Ovary (tissue), 9 donors: ENCODE results near the gene CCDC85B. TPM values are rescaled to one million over a fixed set of nuclear protein-coding genes. Genes with fewer than 3 reads are reported as not detected.
A peak's percentile ranks its signal among the peaks of the same experiment; 100 is the strongest.

Experiments used
- DNase-seq, 5 donors: peaks; one replicate each; pipeline ENCODE4 v3.0.0-alpha.2; 2019 to 2020
- H3K27ac ChIP-seq, 2 donors: fragments of 200-600 bp; one replicate each; pipeline versions ENCODE4 v1.5.1 to v1.8.0; 2019 to 2022
- H3K27me3 ChIP-seq: fragments of 200-600 bp; one replicate; pipeline ENCODE4 v1.8.0; 2022
- H3K36me3 ChIP-seq: fragments of 200-600 bp; sonication (generic); one replicate; pipeline ENCODE4 v1.5.1; 2019
- H3K4me1 ChIP-seq: one replicate; pipeline ENCODE4 v1.8.1; 2013; ENCODE audit warnings: mild to moderate bottlenecking, moderate library complexity; ENCODE audit not compliant: insufficient read depth
- H3K4me3 ChIP-seq: fragments of 200-600 bp; sonication (generic); one replicate; pipeline ENCODE4 v1.5.1; 2017
- H3K9me3 ChIP-seq, 2 donors: fragments of 200-600 bp in 1 of 2; sonication (generic) in 1 of 2; one replicate each; pipeline versions ENCODE4 v1.5.1 to v1.8.1; 2013 to 2019; ENCODE audit warnings: mild to moderate bottlenecking in 1 of 2, moderate library complexity in 1 of 2
- EP300 ChIP-seq: sonication (generic); formaldehyde crosslinking; IDR thresholded peaks from one replicate; pipeline ENCODE4 v1.6.1; 2017; ENCODE audit warnings: antibody characterized with exemption
- POLR2A ChIP-seq: fragments of 450-650 bp; IDR thresholded peaks from one replicate; pipeline ENCODE4 v1.6.1; 2017; ENCODE audit warnings: antibody characterized with exemption, mild to moderate bottlenecking, moderate library complexity
- WGBS, 3 donors: extraction: QIAGEN DNeasy Blood & Tissue Kit in 1 of 3; methylation state at CpG; one replicate each; pipeline versions ENCODE4 v1.1.5 to v1.1.7; 2013 to 2017; 5-methylcytosine and 5-hydroxymethylcytosine counted together
- intact Hi-C, 4 donors: fragments of 100-400 bp; cut with DNase I; formaldehyde crosslinking; loops; one replicate each; pipeline versions ENCODE4 v1.11.0 to v1.15.1; 2022 to 2023
- polyA plus RNA-seq, 2 donors: library from polyadenylated mRNA; stranded (reverse); fragments of 200-250 nt in 1 of 2; fragments of 350-450 nt in 1 of 2; fragmentation: Illumina TruSeq in 1 of 2; extraction: RNeasy Lipid Tissue Mini Kit (QIAGEN cat#74804) in 1 of 2; gene quantifications; one replicate each; pipeline ENCODE4 v1.2.3, GENCODE V29; 2013 to 2014
- total RNA-seq, 7 donors: library from RNA; depleted of rRNA in 2 of 7; stranded (reverse); fragments of >200 nt in 2 of 7; fragmentation: NEBNext Ultra II Directional in 3 of 7; extraction: Animal tissue kit (Norgen Biotek cat#: 25700) in 3 of 7; gene quantifications; one replicate each; pipeline versions ENCODE4 v1.1.0 to v1.2.4, GENCODE V29; 2016 to 2023
- TF ChIP-seq, protein P1 (sequence below), 3 donors: fragments of 450-650 bp in 2 of 3; fragments of 200-600 bp in 1 of 3; IDR thresholded peaks; one replicate each; pipeline versions ENCODE4 v1.5.1 to v1.8.0; 2016 to 2022; ENCODE audit warnings: antibody characterized with exemption in 3 of 3, mild to moderate bottlenecking in 1 of 3
- donor health status: DM: no; HTN: no; CAD: no; lungs with moderate emphysema.
- donor health status: DM: no; HTN: no; CAD: no.
- donor health status: Bipolar disorder and iron deficiency.
- donor health status: DM: yes; HTN: yes; CAD: no.
- donor health status: DM: no; HTN: no; CAD: no.
- donor health status: DM: yes; HTN: yes; CAD: no.

Gene CCDC85B
- total and polyA plus RNA-seq, 9 donors = 31.5 to 85.0 (median 55.6) TPM; not detected in 1

DNA sequence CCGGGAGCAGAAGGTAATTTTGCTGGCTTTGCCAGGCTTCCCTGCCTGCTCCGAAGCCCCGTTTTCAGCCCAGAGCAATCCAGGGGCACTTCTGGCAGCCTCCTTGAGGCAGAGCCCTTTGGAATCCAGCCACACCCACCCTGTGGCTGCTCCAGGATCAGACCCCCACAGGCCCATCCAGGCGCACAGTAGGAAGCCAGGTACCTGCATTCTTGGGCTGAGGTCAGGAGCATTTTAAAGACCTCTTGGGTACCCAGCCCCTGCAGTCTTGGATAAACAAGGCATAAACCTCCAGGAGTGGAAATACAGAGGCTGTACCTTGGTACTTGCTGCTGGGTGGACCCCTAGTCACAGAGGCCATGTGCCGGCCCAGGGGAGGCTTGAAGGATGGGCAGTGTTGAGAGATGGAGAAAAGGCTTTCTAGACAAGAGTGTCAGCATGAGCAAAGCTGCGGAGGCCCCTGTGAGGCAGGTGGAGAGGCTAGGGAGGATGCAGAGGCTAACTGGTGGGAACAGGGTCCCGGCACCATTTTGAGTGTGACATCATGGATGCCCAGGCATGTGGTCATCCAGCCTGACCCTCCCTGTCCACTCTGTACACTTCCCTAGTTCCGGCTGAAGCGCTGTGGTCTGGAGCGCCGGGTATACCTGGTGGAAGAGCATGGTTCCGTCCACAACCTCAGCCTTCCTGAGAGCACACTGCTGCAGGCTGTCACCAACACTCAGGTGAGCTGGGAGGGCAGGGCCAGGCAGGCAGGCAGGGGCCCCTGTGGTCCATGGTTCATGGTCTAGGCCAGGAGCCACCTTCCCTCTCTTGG is 26.4 kb upstream of the CCDC85B start:
- intact Hi-C loops = no loop called here

DNA sequence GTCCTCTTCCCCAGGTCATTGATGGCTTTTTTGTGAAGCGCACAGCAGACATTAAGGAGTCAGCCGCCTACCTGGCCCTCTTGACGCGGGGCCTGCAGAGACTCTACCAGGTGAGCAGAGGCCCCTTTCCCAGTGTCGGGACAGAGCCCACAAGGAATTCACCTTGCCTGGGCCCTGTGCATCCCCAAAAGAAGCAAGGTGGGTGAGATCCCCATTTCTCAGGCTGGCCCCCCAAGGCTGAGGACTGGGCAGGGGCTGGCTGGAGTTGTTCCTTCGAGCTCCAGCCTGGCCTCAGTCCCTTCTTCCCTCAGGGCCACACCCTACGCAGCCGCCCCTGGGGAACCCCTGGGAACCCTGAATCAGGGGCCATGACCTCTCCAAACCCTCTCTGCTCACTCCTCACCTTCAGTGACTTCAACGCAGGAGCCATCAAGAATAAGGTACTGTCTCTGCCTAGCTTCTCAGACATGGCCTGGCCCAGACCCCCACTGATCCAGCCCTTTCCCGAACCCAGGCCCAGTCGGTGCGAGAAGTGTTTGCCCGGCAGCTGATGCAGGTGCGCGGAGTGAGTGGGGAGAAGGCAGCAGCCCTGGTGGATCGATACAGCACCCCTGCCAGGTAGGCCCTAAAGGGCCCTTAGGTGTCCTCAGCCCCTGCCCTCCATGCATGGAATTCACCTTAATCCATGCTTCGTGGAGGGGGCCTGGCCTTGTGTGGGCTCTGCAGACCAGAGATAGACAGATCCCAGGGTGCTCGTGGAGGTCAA is 25.6 kb upstream of the CCDC85B start:
- DNase-seq = peak in 4 of 5 donors; percentile 11 to 26 (median 24)
- 69 to 80% (median 77%) methylated on average over 18 of the region's 18 CpGs for WGBS, 3 donors
- no peak overlapping the region for H3K4me3 ChIP-seq
- H3K9me3 ChIP-seq = no peaks in the 10 kb centered on the region
- no peaks in the 10 kb centered on the region for H3K4me1 ChIP-seq
- intact Hi-C loops = no loop called here
- no peak overlapping the region for H3K27ac ChIP-seq
- TF ChIP-seq EP300 (no peak), POLR2A (no peak)
- TF ChIP-seq, protein P1, sequence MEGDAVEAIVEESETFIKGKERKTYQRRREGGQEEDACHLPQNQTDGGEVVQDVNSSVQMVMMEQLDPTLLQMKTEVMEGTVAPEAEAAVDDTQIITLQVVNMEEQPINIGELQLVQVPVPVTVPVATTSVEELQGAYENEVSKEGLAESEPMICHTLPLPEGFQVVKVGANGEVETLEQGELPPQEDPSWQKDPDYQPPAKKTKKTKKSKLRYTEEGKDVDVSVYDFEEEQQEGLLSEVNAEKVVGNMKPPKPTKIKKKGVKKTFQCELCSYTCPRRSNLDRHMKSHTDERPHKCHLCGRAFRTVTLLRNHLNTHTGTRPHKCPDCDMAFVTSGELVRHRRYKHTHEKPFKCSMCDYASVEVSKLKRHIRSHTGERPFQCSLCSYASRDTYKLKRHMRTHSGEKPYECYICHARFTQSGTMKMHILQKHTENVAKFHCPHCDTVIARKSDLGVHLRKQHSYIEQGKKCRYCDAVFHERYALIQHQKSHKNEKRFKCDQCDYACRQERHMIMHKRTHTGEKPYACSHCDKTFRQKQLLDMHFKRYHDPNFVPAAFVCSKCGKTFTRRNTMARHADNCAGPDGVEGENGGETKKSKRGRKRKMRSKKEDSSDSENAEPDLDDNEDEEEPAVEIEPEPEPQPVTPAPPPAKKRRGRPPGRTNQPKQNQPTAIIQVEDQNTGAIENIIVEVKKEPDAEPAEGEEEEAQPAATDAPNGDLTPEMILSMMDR (IDR thresholded peaks at IDR 0.05) = no peak
- H3K27me3 ChIP-seq = no peaks in the 10 kb centered on the region
- no peaks in the 10 kb centered on the region for H3K36me3 ChIP-seq

More for the DNA sequence above, 26.4 kb upstream of the CCDC85B start:
- Histone ChIP-seq H3K4me1 (no peaks in the 10 kb centered on the region), H3K27ac (no peak overlapping the region), H3K4me3 (no peak overlapping the region), H3K27me3 (no peaks in the 10 kb centered on the region), H3K9me3 (no peaks in the 10 kb centered on the region), H3K36me3 (no peaks in the 10 kb centered on the region)
- no peak for TF ChIP-seq EP300
- TF ChIP-seq, protein P1 (IDR thresholded peaks at IDR 0.05) = no peak
- no peak for TF ChIP-seq POLR2A
- 76 to 79% (median 76%) methylated on average over 12 of the region's 12 CpGs for WGBS, 3 donors
- peak in 4 of 5 donors; percentile 7 to 29 (median 24) for DNase-seq

DNA sequence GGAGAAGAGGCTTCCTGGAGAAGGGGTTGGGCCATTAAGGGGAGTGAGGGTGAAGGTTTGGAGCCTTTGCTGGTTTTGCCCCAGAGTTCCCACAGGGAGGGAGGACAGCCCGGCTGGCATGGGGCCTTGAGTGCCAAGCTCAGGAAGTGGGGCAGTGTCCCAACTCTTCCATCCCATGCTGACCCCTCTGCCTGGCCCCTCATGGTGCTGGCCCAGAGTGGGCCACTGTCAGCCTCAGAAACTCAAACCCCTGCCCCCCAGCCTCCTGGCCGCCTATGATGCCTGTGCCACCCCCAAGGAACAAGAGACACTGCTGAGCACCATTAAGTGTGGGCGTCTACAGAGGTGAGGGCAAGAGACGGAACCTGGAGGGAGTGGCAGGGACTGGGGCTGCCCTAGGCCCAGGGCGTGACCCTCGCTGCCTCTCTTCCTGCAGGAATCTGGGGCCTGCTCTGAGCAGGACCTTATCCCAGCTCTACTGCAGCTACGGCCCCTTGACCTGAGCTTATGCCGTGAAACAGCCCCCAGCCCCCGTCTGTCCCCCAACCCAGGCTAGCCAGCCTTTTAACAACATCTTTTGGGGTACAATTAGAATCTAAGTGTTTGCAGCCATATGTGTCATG is 24.8 kb upstream of the CCDC85B start:
- Histone ChIP-seq H3K27ac (no peak overlapping the region), H3K4me1 (no peaks in the 10 kb centered on the region), H3K27me3 (no peaks in the 10 kb centered on the region), H3K9me3 (no peaks in the 10 kb centered on the region), H3K4me3 (no peak overlapping the region), H3K36me3 (no peaks in the 10 kb centered on the region)
- peak in 3 of 5 donors; percentile 20 to 28 (median 23) for DNase-seq
- intact Hi-C loops = no loop called here
- TF ChIP-seq, protein P1 (IDR thresholded peaks at IDR 0.05) = no peak
- TF ChIP-seq EP300 (no peak), POLR2A (no peak)
- WGBS, 3 donors = 62 to 75% (median 72%) methylated on average over 9 of the region's 9 CpGs

DNA sequence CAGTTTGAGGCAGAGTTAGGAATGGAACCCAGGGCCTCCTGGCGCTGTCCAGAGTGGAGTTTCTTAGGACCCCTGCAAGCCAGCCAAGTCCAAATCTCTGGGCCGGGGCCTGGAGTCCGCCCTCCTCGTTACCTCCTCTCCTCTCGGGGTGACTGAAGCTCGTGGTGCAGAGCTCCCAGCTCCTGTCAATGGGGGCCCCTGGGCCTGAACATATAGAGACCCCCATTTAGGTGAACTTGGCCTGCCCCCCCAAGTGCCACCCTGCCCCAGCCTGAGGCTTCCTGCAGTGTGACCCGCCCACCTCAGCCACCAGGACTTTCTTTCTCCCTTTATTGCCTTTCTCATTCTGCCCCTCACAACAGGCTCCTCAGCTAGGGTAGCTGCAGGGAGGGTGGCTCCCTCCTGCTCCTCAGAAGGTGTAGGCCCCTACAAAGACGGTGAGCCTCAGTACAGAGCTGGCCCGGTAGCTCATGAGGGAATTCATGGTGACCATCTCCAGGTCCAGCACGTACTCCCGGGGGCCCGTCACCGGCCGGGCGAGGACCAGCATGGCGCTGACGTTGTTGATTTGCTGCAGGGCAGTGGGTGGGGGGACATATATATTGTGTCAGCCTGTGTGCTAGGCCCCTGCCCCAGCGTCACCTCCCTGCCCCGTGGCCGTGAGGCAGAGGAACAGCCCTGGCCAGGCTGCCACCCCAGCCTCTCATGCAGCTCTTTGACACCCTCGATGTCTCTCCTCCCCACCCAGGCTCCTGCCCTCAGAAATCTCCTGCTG is 23.8 kb upstream of the CCDC85B start:
- H3K4me3 ChIP-seq = no peak overlapping the region
- peak in 3 of 5 donors; percentile 23 to 35 (median 24) for DNase-seq

More for the DNA sequence above, 23.8 kb upstream of the CCDC85B start:
- 69 to 71% (median 70%) methylated on average over 21 of the region's 21 CpGs for WGBS, 3 donors
- intact Hi-C loops = no loop called here
- Histone ChIP-seq H3K27ac (no peak overlapping the region), H3K9me3 (no peaks in the 10 kb centered on the region), H3K27me3 (no peaks in the 10 kb centered on the region), H3K4me1 (peaks cover 1% of the 10 kb centered on the region), H3K36me3 (no peaks in the 10 kb centered on the region)
- TF ChIP-seq POLR2A (no peak), EP300 (no peak)
- TF ChIP-seq, protein P1 (IDR thresholded peaks at IDR 0.05) = no peak
